K562 treated with DMSO at 1 percent for 12 hours (cell line): ENCODE results near the gene USF1. TPM values are rescaled to one million over a fixed set of nuclear protein-coding genes. Genes with fewer than 3 reads are reported as not detected.

Source experiments
- total RNA-seq: library from RNA; unstranded; fragments of 300-600 nt; gene quantifications from 2 replicates; pipeline ENCODE4 v1.2.3, GENCODE V29; 2022; ENCODE audit not compliant: insufficient read depth

The USF1 gene, protein sequence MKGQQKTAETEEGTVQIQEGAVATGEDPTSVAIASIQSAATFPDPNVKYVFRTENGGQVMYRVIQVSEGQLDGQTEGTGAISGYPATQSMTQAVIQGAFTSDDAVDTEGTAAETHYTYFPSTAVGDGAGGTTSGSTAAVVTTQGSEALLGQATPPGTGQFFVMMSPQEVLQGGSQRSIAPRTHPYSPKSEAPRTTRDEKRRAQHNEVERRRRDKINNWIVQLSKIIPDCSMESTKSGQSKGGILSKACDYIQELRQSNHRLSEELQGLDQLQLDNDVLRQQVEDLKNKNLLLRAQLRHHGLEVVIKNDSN
- 60.5 and 62.8 TPM in 2 replicates for total RNA-seq

DNA sequence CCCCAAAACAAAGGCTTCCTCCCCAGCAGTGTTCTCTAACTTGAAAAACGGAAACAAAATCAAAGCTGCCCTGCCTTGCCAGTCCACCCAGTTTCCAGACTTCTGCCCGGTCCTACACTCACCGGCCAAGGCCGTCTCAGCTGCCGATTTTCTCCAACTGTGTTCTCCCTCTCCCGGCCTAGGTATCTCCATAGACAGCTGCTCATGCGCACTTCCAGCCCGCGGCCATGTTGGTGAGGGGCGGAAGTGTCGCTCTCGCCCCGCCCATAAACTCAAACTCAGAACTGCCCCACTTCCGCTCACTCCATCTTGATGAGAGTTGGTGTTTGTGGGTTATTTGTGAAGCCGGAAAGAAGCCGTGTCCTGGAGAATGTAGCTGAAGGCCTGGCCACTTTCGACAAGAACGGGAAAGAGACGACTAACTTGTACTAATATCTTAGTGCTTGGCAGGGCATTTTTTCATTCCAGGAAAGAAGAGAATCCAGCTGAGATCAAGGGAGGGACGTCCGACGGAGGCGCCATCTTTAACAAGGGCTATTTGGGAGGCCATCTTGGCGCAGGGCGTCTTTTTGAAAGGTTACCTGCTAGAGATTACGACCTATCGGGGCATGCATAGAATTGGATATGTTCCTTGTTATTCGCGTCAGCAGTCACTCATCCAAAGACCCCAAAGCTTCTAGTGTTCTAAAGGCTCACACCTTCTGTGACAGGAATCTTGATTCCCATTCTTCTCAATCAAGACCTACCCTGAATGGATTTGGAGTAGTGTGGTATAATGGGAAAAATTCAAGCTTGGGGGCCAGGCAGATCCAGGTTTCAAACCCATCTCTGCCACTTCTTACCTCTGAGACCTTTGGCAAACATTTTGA lies at the start of gene USF1:
Gene USF1, minus strand, starts transcription at position 242 of the 869 bp plus-strand sequence. CDS start 2,702 bp downstream, outside the sequence.

DNA sequence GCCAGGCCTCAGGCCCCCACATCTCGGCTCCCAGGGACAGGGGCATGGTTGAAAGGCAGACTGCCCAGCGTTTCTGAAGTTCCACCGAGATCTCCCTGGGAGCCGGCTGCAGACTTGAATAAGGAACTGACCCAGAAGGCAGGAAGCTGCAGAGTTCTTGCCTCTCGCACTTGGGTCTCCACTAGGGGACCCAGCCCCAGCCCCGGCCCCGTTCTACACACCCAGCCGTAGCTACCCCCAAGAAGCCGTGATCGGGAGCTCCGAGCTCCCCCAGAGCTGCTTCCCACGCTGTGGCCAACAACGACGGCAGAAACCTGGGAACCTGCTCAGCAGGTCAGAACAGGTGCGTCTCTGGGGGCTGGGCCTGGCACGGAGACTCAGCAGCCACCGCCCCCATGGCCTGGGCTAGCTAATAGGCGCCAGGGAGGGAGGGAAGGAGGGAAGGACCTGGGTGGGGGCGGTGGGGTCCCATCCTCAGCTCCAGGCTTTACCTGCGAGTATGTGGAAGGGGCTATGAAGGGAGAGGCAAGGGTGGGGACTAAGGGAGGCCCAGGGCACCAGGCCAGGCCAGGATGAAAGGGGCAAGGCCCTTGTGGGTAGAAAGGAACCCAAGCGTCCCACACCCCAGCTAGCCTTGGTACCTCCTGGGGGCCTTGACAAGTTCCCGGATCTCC lies 43.6 kb upstream of the USF1 start, which contains the start of gene NECTIN4:
Gene NECTIN4, minus strand, starts transcription at position 308 of the 674 bp plus-strand sequence. Its CDS starts 262 bp downstream, at position 46.

DNA sequence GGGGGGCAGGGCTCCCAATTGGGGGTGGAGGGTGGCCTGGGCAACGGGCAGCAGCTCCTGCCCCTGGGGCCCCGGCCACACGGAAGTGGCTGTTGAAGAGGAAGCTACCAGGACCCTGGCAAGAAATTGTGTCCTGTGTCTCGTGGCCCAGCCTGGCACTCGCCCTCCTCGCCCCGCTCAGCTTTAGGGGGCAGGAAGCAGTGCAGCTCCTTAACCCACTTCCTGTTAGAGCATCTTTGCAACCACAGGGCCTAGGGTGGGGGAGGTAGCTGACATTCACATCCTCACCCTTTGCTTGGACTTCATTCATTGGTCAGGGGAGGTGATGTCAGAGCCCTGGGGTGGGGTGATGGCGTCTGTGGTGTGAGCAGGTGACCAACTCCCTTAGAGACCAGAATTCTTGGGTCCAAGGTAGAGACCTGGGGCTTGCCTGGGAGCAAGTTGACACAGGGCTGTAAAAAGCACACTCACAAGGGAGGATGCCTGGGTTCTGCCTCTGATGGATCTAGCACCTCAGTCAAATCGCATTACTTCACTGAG lies 24.0 kb upstream of the USF1 start, which contains the start of gene ARHGAP30:
Gene ARHGAP30, minus strand, starts transcription at position 161 of the 540 bp plus-strand sequence. CDS start 267 bp downstream, outside the sequence.

DNA sequence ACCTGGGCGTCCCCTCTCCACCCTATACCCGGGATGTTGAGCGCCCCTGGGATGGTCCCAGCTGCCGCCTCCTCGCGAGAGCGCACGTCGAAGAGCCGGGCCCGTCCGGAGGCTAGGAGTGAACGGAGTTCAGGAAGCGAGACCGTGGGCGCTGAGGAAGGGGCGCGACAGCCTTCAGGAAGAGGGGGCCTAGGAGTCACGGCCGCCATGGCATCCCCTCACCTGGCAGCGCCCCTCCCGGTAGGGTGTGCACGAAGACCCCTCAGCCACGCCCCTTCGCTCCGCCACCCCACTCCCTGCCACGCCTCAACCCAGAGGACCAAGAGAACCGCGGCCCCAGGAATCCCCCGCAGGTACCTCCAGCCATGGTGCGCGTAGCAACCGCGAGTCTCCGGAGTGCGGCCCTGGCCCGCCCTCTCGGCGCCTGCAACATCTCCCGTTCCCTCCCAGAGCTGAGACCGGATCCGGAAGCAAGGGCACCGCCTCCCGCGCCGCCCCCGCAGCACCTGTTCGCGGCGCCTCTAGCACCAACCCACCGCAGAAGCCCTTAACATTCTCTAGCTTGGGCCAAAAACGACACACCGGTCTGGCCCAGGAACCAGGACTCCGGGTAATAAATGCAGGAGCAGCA lies 7.1 kb downstream of the USF1 start, which contains the start of gene TSTD1:
Gene TSTD1, minus strand, starts transcription at position 442 of the 631 bp plus-strand sequence. Its CDS starts 75 bp downstream, at position 367.

DNA sequence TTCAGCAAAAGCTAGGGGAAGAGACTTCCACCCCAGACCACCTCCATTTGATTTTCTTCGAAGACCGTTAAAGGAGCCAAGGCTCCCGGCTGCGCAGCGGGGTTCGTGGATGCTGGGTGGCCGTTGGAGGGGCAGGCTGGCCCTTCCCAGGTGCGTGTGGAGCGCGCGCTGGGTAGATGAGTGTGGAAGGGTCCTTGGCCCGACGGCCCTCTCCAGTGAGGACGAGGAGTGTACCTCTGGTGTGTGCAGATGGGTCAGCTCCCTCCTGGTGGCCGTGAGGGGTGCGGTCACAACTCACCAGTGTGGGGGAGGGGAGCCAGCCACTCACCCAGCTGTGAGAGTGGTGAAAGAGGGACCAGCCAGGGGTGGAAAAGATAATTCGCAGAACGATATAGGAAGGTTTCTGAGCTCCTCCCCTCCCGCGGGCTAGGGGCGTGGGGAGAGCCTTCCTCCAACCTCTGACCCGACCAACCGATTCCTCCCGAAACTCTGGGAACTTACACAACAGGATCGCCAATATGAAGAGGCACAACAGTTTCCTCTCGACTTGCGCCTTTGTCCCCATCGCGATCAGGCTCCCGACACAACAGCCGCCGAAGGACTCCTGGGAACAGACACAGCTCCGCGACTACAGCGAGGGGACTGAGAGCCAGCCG lies 25.1 kb downstream of the USF1 start, which contains the start of gene F11R:
Gene F11R, minus strand, starts transcription at position 644 of the 656 bp plus-strand sequence. Its CDS starts 79 bp downstream, at position 565.

Other genes starting within 250 kb of the USF1 start
- not detected in 2 replicates for gene LY9, start 249.8 kb downstream of the USF1 start, total RNA-seq
- not detected in 2 replicates for gene CD244, start 183.1 kb downstream of the USF1 start, total RNA-seq
- gene ITLN1, start 160.8 kb downstream of the USF1 start, total RNA-seq = not detected in 2 replicates
- not detected in 2 replicates for gene ITLN2, start 91.2 kb downstream of the USF1 start, total RNA-seq
- 30.3 and 70.7 TPM in 2 replicates for gene F11R, start 24.8 kb downstream of the USF1 start, total RNA-seq
- 2.0 TPM in 1 of 2 replicates, not detected in the other for gene TSTD1, start 7.0 kb downstream of the USF1 start, total RNA-seq
- gene ARHGAP30, start 23.9 kb upstream of the USF1 start, total RNA-seq = not detected in 2 replicates
- not detected in 2 replicates for gene NECTIN4, start 43.6 kb upstream of the USF1 start, total RNA-seq
- not detected in 2 replicates for gene KLHDC9, start 52.4 kb upstream of the USF1 start, total RNA-seq
- gene PFDN2, start 72.1 kb upstream of the USF1 start, total RNA-seq = 159 and 181 TPM in 2 replicates
- 33.4 and 47.9 TPM in 2 replicates for gene NIT1, start 72.1 kb upstream of the USF1 start, total RNA-seq
- 21.0 and 35.0 TPM in 2 replicates for gene DEDD, start 86.7 kb upstream of the USF1 start, total RNA-seq
- gene UFC1, start 108.0 kb upstream of the USF1 start, total RNA-seq = 87.4 and 100 TPM in 2 replicates
- 19.1 and 27.5 TPM in 2 replicates for gene USP21, start 113.5 kb upstream of the USF1 start, total RNA-seq
- gene PPOX, start 120.4 kb upstream of the USF1 start, total RNA-seq = 29.1 and 35.6 TPM in 2 replicates
- gene B4GALT3, start 131.5 kb upstream of the USF1 start, total RNA-seq = 64.7 and 86.5 TPM in 2 replicates
- 1.3 and 1.7 TPM in 2 replicates for gene ADAMTS4, start 153.1 kb upstream of the USF1 start, total RNA-seq
- gene NDUFS2, start 156.4 kb upstream of the USF1 start, total RNA-seq = 91.5 and 101 TPM in 2 replicates
- gene FCER1G, start 169.3 kb upstream of the USF1 start, total RNA-seq = 3.5 TPM in 1 of 2 replicates, not detected in the other
- gene APOA2, start 177.7 kb upstream of the USF1 start, total RNA-seq = not detected in 2 replicates
- gene TOMM40L, start 180.1 kb upstream of the USF1 start, total RNA-seq = 15.8 and 16.9 TPM in 2 replicates
- gene NR1I3, start 192.2 kb upstream of the USF1 start, total RNA-seq = not detected in 2 replicates
- not detected in 2 replicates for gene PCP4L1, start 212.8 kb upstream of the USF1 start, total RNA-seq